HL-60/S4 treated with retinoic acid at 250 ng/mL for 4 days and 3 days (cell line): ENCODE measurements around the gene ZGPAT.
"Not testable (repeated sequence)": the region's sequence is repeated elsewhere in the genome, so short reads cannot be mapped to it uniquely, and the experiment has no call there.

Experiments
- in situ Hi-C: fragments of 300-500 bp; cut with MboI; formaldehyde crosslinking; loops from 2 replicates; pipeline ENCODE4 v1.7.0; 2022; ENCODE audit warnings: low sequenced_read_pairs

Gene ZGPAT

GRCh38 chr20:63702036-63702665 is 5.7 kb upstream of the ZGPAT start:
- in situ Hi-C loops, result no loop called here

GRCh38 chr20:63702751-63703470 is 4.9 kb upstream of the ZGPAT start:
- in situ Hi-C loops, result no loop called here

GRCh38 chr20:63703471-63703975 is 4.3 kb upstream of the ZGPAT start:
- in situ Hi-C loops, result no loop called here

GRCh38 chr20:63703976-63704748 is 3.7 kb upstream of the ZGPAT start:
- in situ Hi-C loops, result no loop called here

- in situ Hi-C loops, result no loop called here
Measured at GRCh38 chr20:63704749-63705117, 3.1 kb upstream of the ZGPAT start.

- in situ Hi-C loops, result no loop called here
Measured at GRCh38 chr20:63705232-63706026, 2.4 kb upstream of the ZGPAT start.

- in situ Hi-C loops, result no loop called here
Measured at GRCh38 chr20:63706027-63706695, 1.7 kb upstream of the ZGPAT start.

GRCh38 chr20:63706852-63707557 is 834 bp upstream of the ZGPAT start:
- in situ Hi-C loops, result no loop called here

GRCh38 chr20:63708301-63709148 is 686 bp downstream of the ZGPAT start:
- in situ Hi-C loops, result no loop called here

GRCh38 chr20:63709149-63709527 is 1.3 kb downstream of the ZGPAT start:
- in situ Hi-C loops, result no loop called here

GRCh38 chr20:63711085-63711645 is 3.3 kb downstream of the ZGPAT start:
- in situ Hi-C loops, result no loop called here

GRCh38 chr20:63712191-63712590 is 4.4 kb downstream of the ZGPAT start:
- in situ Hi-C loops, result no loop called here

GRCh38 chr20:63714858-63715257 is 7.0 kb downstream of the ZGPAT start:
- in situ Hi-C loops, result no loop called here

- in situ Hi-C loops, result no loop called here
Measured at GRCh38 chr20:63718996-63719395, 11.2 kb downstream of the ZGPAT start.

GRCh38 chr20:63722967-63723622 is 15.3 kb downstream of the ZGPAT start:
- in situ Hi-C loops, result not testable (repeated sequence)

GRCh38 chr20:63730189-63730733 is 22.4 kb downstream of the ZGPAT start:
- in situ Hi-C loops, result not testable (repeated sequence)

GRCh38 chr20:63731410-63731809 is 23.6 kb downstream of the ZGPAT start:
- in situ Hi-C loops, result no loop called here
